Germinal center (tissue), 1 donor: Measurements from ENCODE around the gene RPS19BP1.
"Not testable (repeated sequence)": the region's sequence is repeated elsewhere in the genome, so short reads cannot be mapped to it uniquely, and the experiment has no call there.

Experiments used
- DNase-seq: peaks from one replicate; pipeline ENCODE4 v3.0.0; 2012; ENCODE audit warnings: mixed read lengths, low spot score

RPS19BP1 gene

DNA sequence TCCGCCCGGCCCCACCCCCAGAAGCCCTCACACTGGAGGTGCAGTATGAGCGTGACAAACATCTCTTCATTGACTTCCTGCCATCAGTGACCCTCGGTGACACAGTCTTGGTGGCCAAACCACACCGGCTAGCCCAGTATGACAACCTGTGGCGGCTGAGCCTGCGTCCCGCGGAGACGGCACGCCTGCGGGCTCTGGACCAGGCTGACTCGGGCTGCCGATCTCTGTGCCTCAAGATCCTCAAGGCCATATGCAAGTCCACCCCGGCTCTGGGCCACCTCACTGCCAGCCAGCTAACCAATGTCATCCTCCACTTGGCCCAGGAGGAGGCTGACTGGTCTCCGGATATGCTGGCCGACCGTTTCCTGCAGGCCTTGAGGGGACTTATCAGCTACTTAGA is 18.8 kb downstream of the RPS19BP1 start:
- DNase-seq: no peak

DNA sequence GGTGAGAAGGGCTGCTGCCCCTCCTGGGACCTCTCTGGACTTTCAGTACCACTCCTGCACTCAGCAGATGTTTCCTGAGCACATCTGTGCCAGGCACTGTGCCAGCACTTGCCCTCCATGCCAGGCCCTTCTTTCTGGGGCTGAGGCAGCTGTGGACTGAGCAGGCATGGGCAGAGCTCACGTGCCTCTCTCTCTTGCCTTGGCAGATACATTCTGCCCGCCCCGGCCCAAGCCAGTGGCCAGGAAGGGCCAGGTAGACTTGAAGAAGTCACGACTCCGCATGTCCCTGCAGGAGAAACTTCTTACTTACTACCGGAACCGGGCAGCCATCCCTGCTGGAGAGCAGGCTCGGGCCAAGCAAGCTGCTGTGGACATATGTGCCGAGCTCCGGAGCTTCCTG is 20.5 kb downstream of the RPS19BP1 start:
- no peak for DNase-seq

DNA sequence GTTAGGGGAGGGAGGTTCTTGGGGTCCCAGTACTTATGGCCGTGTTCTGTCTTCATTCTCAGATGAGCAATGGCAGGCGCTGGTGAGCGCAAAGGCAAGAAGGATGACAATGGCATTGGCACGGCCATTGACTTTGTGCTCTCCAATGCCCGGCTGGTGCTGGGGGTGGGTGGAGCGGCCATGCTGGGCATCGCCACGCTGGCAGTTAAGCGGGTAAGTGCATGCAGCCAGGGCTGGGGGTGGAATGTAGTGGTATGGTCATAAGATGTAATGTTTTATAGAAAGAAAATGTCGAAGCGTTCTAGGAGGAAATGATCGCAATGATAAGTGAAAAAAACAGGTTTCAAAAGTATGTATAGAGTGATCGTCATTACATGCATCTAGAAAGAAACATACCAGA is 21.3 kb downstream of the RPS19BP1 start:
- DNase-seq: no peak

DNA sequence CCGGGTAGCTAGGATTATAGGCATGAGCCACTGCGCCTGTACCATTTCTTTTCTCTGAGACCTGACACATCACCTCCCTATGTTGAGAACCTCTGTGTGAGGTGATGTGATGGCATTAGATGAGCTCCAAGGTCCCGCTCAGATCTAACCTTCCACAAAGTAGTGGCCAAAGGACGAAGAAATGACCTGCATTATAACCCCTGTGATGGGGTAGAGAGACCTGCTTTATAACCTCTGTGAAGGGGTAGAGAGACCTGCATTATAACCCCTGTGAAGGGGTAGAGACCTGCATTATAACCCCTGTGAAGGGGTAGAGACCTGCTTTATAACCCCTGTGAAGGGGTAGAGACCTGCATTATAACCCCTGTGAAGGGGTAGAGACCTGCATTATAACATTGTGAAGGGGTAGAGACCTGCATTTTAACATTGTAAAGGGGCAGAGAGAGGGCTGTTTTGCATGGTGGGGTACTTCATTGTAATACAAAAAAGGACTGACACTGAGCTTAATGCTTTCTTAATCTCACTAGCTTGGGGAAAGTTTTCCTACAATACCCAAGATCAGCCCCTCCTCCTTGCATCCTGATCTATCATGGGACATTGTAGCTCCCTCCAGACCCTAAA is 21.9 kb downstream of the RPS19BP1 start:
- no peak for DNase-seq

DNA sequence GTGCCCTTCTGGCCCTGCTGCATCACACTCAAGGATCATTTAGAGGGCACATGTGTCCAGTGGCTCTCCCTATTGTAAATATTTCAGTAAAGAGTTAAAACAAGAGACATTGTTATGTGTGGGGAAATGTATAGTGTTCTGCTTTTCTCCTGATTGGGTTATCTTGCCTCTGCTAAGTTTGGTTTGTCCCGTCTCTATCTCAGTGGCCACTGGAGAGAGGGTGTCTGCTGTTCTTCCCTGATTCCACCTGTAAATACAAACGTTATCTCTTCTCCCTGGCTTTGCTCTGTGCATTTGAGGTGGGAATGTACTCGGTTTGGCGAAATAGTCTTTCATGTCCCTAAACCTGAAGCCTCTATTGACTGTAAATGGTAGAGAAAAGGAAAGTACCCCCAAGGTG is 24.2 kb downstream of the RPS19BP1 start:
- DNase-seq: no peak

DNA sequence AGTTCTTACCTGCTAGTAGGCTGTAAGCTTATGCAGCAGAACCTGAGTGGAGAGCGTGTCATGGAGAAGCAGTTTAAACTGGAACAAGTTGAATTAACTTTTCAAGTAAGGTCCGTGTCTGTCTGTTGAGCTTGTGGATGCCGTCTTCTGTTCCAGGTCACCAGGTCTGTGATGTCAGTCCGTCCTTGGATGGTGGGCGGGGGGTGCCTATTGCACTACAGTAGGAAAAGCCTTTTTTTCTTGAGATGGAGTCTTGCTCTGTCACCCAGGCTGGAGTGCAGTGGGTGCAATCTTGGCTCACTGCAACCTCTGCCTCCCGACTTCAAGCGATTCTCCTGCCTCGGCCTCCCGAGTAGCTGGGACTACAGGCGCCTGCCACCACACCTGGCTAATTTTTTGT is 25.5 kb downstream of the RPS19BP1 start:
- DNase-seq: not testable (repeated sequence)

DNA sequence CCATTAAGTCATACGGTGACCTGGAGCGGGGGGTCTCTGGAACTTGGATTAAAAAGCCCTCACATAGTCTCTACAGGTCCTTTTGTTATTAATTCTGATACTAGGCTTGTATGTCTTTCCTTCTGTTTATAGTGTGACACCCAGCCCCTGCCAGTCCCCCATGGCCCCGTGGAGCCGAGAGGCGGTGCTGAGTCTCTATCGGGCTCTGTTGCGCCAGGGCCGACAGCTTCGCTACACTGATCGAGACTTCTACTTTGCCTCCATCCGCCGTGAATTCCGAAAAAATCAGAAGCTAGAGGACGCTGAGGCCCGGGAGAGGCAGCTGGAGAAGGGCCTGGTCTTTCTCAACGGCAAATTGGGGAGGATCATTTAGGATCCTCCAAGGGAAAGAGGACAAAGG is 28.5 kb downstream of the RPS19BP1 start:
- DNase-seq: no peak

DNA sequence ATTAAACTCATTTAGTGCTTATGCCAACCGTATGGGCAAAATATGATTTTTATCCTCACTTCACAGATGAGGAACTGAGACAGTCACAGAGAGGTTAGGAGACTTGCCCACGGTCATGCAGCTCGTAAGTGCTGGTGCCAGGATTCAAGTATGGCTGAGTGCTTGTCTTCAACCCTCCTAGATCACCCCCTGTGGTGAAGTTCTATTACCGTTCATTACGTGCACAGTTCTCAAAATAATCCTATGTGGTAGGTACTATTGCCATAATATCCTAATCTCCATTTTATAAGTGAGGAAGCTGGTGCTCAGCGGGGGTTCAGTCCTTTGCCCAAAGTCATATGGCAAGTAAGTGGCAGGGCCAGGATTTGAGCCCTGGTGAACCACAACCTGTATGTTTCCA is 28.9 kb downstream of the RPS19BP1 start:
- DNase-seq: no peak

DNA sequence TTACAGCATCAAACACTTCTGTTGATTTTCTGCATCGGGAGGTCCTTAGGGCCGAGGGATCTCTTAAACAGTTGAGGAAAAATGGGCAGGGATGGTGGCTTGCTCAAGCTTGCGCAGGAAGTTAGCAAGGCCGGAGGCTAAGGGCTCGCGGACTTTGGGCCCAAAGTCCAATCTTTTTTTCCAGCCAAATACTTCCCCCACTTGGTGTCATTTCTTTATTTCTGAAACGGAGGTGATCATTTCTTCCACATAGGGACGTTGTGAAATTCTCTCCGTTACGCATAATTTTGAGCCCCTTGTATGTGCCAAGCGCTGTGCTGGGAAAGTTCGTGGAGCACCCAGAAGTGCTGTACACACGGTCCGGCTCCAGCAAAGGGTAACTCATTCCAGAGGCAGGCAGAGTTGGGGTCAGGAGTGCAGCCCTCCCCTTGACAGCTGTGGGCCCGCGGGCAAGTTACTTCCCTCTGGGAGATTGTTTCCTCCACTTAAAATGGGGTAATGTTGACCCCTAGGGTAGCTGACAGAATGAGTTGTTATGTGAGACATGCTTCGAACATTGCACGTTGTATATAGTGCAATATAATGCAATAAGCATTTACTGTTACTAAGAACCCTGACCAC is 29.6 kb downstream of the RPS19BP1 start:
- no peak for DNase-seq

DNA sequence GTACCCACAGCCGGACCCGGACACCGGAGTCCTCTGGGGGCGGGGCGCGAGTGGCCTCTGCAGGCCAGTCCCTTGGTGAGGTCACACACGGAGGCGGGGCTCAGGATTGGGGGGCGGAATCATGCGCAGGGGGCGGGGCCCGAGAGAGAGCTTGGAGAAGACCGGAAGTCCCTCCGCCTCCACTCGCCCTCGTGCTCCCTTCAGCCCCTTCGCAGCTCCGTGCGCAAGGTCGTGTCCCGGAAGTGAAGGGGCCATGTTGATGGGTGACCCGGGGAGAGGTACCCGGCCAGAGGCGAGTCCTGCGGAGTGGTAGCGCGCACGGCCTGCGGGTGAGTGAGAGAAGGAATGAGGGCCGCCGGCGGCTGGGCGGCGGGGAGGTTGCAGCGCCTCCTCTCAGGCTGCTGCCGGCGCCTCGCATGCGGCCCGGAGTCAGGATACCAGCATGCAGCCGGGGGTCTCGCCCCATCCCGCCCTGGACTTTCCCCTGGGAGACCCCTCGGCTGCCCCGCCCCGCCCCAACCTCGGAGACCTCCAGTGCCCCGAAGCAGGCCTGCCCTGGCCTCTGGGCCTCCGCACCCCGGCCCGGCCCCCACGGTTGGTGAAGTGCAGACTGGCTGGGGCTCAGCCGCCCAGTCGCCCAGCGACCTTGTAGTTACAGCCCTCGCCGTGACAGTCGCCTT is 30.3 kb downstream of the RPS19BP1 start, which contains the start of gene MIEF1:
Gene MIEF1 (plus strand): TSS at position 182 of the 680 bp plus-strand sequence. CDS start 9,005 bp downstream, outside the sequence.
- peak; percentile 92 for DNase-seq

DNA sequence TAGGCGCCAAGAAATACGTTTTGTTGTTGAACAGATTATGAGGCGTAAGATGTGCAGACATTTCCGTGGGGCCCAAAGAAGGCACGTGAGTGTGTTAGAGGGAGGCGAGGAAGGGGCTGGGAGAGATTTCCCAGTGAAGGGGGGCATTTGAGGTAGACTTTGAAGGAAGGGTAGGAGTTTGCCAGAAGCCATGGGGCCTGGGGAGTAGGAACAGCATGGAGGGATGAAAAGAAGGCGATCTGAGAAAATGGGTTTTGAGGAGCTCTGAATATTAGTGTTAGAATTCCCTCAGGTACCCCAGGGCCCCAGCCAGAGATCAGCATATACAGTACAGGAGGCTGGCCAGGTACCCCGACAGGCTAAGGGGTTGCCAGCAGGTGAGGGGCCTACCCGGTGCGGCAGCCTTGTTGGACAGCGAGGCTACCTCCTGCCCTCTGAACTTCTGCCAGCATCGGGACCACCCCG is 30.9 kb downstream of the RPS19BP1 start:
- no peak for DNase-seq

DNA sequence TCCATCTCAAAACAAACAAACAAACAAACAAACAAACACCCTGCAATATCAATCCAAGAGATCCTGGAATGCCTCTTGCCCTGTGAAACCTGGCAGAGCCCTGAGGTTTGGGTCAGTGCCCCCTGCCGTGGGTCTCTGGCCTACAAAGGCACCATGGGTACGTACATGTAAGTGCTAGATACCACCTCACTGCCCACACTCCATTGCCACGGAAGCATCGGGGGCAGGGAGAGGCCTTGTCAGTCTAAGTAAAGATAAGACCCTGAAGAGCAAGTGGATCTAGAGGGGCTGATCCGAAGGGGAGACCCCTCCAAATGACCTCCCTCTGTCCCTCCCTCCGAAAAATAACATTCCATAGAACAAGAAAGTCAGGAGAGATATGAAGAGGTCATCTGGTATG is 32.4 kb downstream of the RPS19BP1 start:
- no peak for DNase-seq

DNA sequence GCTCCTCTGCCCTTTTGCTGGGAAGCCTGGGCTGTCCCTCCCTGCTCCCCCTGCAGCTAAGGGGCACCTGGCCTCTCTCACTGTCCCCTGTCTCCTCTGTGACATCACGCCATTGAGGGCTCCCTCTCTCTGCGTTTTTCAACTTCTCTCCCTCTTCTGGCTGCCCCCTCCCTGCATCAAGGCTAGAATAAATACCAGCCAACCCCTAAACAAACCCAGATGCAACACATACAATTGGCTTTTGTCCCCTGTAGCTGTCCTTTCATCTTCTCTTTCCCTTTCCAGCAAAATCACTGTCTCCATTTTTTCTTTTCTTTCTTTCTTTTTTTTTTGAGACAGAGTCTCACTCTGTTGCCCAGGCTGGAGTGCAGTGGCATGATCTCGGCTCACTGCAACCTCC is 33.7 kb downstream of the RPS19BP1 start:
- no peak for DNase-seq

DNA sequence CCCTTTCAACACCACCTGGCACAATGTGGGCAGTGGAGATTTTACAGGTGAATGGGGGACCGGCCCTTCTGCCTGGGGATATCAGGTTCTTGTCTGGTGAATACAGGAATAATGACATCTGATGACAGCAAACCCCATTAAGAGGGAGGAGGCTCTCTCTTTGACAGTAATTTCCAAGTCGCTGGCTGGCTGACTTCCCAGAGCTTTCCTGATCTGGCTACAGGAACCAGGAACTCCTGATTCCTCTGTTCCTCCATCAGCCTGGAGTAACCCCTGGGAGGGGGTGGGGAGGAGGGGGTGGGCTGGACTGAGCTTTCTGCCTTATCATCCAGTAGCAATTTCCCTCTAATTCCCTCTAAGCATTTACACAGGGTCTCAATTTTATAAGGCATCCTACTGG is 34.2 kb downstream of the RPS19BP1 start:
- DNase-seq: no peak

DNA sequence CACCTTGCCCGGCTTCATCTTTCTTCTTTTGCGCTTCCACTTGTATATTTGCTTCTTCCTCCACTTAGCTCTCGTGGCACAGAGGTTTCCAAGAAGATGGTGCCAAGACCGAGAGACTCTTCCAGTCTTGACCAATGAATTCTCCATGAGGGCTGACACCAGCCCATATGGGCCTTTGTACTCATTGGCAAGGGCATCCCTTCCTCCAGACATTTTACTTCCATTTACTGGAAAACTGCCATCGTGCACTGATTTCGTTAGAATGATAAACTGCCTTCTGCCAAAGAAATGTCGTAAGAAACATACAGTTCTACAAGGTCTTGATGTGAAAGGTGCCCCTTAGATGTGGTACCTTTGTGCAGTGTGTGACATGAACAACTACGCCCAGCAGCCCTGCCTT is 35.1 kb downstream of the RPS19BP1 start:
- no peak for DNase-seq

DNA sequence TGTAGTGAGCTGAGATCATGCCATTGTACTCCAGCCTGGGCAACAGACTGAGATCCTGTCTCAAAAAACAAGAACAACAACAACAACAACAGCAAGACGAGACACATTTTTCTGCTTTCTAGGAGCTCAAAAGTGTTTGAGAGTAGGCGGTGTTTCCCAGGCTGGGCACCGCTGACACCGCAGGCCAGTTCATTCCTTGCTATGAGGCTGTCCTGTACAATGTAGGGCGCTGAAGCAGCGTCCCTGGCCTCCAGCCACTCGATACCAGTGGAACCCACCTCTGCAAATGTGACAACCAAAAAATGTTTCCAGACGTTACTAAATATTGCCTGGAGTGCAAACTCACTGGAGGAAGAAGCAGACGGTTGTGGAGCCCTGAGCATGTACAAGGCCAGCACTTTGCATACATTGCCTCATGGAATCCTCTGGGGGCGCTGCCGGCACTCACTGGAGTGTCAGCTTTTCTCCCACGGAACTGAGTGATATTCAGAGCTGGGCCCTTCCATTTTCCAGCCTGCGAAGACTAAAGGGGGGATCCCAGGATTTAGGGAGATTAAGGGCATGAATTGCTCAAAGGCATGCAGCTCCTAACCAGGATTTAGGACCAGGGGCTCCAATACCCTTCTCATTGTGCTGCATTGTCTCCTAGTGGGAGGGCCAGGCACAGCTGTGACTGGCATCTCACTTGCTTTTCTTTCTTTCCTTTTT is 36.3 kb downstream of the RPS19BP1 start:
- peak; percentile 51 for DNase-seq

DNA sequence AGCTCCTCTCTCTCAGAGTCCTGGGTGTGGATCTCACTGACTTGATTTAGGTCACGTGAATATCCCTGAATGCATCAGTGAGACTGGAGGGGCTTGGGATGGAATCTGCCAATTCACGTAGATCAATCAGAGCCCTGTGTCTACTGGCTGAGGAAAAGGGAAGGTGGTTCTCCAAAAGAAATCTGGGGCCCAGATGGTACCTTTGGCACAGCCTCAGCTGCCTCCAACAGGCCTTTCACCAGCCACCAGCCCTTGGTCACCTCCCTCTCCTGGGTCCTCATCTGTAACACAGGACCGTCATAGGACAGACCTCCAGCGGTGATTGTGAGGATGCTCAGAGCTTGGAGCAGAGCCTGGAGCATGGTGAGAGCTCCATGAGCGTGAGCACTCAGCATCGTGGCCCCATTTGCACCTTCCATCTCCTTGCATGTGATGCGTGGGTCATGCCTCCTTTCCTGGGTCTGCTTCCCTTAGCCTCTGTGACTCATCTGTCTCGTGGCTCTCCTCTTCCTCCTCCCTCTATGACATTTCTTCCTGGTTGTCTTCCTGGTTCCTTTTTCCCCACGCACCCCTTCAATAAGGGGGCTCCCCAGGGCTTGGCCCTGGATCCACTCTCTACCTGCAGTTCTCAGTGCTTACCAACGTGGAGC is 38.0 kb downstream of the RPS19BP1 start:
- no peak for DNase-seq

DNA sequence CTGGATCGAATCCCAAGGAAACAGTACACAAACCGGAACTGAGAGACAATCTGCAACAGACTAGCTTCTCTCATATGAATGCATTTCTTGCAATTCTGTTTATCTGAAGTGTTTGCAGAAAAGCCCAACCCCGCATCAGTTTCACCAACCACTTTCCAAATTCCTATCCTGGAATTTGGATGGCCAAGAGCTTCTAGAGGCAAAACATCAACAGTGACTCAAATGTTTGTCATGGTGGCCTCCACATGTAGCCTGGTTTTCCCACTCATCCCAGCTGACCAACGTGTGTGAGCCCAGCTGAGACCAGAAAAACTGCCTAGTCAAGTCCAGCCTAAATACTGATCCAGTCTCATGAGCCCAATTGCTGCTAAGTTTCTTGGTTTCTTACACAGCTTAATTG is 38.8 kb downstream of the RPS19BP1 start:
- no peak for DNase-seq

DNA sequence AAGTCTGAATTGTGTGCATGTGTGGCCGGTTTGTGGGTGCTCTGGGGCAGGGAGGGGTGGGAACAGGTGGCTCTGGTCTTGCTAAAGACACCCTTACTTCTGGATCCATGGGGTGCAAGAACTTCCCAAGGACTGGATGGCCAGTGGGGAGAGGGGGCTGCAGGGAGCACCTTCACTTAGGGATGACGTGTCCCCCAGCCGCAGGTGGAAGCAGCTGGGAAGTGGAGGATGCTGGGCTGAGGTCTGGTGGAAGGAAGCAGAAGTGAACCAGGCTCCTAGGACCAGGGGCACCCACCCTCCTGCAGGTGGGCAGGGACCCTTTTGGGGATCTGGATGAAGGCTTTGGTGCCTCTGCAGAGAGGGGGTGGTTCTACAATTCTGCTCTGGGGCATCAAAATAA is 40.4 kb downstream of the RPS19BP1 start:
- DNase-seq: no peak

DNA sequence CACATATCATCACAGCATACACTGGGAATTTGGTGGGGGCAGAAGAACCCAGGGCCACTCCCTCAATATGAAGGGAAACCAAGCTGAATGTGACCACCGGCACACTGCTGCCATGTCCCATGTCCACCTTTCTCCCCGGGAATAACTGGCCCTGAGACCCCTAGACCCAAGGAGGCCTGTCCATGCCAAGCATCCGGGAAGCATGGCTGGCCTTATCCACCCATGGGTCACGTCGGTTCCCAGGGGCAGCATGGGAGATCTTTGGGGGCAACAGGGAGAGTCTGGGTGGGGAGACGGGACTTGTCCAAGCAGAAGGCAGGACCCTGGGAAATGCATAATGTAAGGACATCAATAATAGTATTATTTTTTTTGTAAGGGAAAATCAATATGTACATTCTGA is 40.9 kb downstream of the RPS19BP1 start:
- DNase-seq: no peak

DNA sequence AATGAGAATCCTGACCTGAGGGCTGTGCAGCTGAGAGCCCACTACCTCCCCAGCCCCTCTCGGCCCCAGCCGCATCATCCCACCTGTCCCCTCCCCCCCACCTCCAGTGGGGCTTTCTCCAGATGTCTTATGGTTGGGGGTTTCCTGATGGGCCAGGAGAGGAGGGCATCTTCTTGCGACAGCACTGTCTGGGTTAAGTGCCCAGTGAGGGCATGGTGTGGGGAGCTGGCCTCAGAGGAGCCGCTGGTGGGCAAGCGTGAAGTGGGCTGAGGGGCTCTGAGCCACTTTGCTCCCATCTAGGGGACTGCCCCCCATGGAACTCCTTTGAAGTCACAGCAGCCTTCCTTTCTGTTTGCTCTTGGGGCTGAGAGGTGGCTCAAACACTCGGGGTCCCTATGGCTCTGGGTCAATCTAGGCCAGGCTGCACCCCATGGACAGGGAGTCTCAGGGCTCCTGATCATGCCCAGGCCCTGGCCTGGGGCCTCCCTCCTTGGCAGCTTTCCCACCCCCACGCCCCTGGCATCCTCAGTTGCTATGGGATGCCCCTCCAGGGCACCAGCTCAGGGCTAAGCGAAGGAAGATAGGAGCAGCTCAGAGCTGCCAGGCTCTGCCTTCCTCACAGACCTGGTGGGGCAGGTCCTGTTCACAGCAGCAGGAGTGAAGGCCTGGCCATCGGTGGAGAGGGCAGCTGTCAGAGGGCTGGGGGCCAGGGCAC is 41.4 kb downstream of the RPS19BP1 start:
- no peak for DNase-seq
